BE2C (cell line): ENCODE results near the gene CLN6.
"Not testable (repeated sequence)": the region's sequence is repeated elsewhere in the genome, so short reads cannot be mapped to it uniquely, and the experiment has no call there.

Source experiments
- DNase-seq: peaks from one replicate; pipeline ENCODE4 v3.0.0-alpha.2; 2020
- H3K27me3 ChIP-seq: fragments of 250-450 bp; sonication (Bioruptor Pico); 2 replicates; pipeline ENCODE4 v1.5.1; 2020; ENCODE audit warnings: mild to moderate bottlenecking
- H3K36me3 ChIP-seq: fragments of 250-450 bp; sonication (Bioruptor Pico); 2 replicates; pipeline ENCODE4 v1.5.1; 2020; ENCODE audit warnings: mild to moderate bottlenecking
- H3K4me1 ChIP-seq: fragments of 250-450 bp; sonication (Bioruptor Pico); 2 replicates; pipeline ENCODE4 v1.5.1; 2020
- H3K4me3 ChIP-seq: 2 replicates; pipeline ENCODE4 v1.5.1; 2011; ENCODE audit warnings: low read depth, low read length
- H3K9me3 ChIP-seq: fragments of 250-450 bp; sonication (Bioruptor Pico); 2 replicates; pipeline ENCODE4 v1.5.1; 2020
- CTCF ChIP-seq: IDR thresholded peaks from 2 replicates; pipeline ENCODE4 v1.5.1; 2012; ENCODE audit warnings: mild to moderate bottlenecking, low read depth, low read length

CLN6 gene

GRCh38 chr15:68228143-68228970 is 1.2 kb downstream of the CLN6 start:
- H3K27me3 ChIP-seq: no peaks in the 10 kb centered on the region
- no peaks in the 10 kb centered on the region; the same call in 1 of the 2 replicates for H3K9me3 ChIP-seq
- H3K36me3 ChIP-seq: peaks cover 13% of the 10 kb centered on the region
- peaks cover 19% of the 10 kb centered on the region for H3K4me1 ChIP-seq
- TF ChIP-seq CTCF: no peak
- DNase-seq: no peak
- peak overlapping the region; percentile 81 for H3K4me3 ChIP-seq

- no peak for DNase-seq
- no peaks in the 10 kb centered on the region for H3K27me3 ChIP-seq
- no peaks in the 10 kb centered on the region; the same call in 1 of the 2 replicates for H3K9me3 ChIP-seq
- peaks cover 17% of the 10 kb centered on the region for H3K36me3 ChIP-seq
- peaks cover 19% of the 10 kb centered on the region for H3K4me1 ChIP-seq
- no peak for TF ChIP-seq CTCF
- H3K4me3 ChIP-seq: peak overlapping the region; percentile 81
Measured at GRCh38 chr15:68227643-68228142, 1.8 kb downstream of the CLN6 start.

GRCh38 chr15:68225442-68225841 is 4.1 kb downstream of the CLN6 start:
- not testable (repeated sequence) for H3K27me3 ChIP-seq, H3K4me1 ChIP-seq, H3K9me3 ChIP-seq, H3K4me3 ChIP-seq, DNase-seq
- peaks cover 21% of the 10 kb centered on the region for H3K36me3 ChIP-seq

- no peaks in the 10 kb centered on the region for H3K27me3 ChIP-seq
- H3K36me3 ChIP-seq: peaks cover 28% of the 10 kb centered on the region
- H3K4me3 ChIP-seq: no peak overlapping the region
- TF ChIP-seq CTCF: no peak
- H3K9me3 ChIP-seq: no peaks in the 10 kb centered on the region; the same call in 1 of the 2 replicates
- no peaks in the 10 kb centered on the region; the same call in 1 of the 2 replicates for H3K4me1 ChIP-seq
- DNase-seq: no peak
Measured at GRCh38 chr15:68224546-68225250, 4.8 kb downstream of the CLN6 start.

- Histone ChIP-seq H3K36me3 (peaks cover 34% of the 10 kb centered on the region), H3K4me3 (no peak overlapping the region), H3K9me3 (no peaks in the 10 kb centered on the region; the same call in 1 of the 2 replicates), H3K27me3 (no peaks in the 10 kb centered on the region), H3K4me1 (no peaks in the 10 kb centered on the region; the same call in 1 of the 2 replicates)
- no peak for TF ChIP-seq CTCF
- DNase-seq: no peak
Measured at GRCh38 chr15:68224108-68224507, 5.4 kb downstream of the CLN6 start.

GRCh38 chr15:68223171-68223570 is 6.4 kb downstream of the CLN6 start:
- no peak for TF ChIP-seq CTCF
- H3K4me1 ChIP-seq: no peaks in the 10 kb centered on the region; the same call in 1 of the 2 replicates
- H3K4me3 ChIP-seq: no peak overlapping the region
- H3K27me3 ChIP-seq: no peaks in the 10 kb centered on the region
- DNase-seq: no peak
- H3K36me3 ChIP-seq: peaks cover 44% of the 10 kb centered on the region
- no peaks in the 10 kb centered on the region; the same call in 1 of the 2 replicates for H3K9me3 ChIP-seq

- peaks cover 51% of the 10 kb centered on the region for H3K36me3 ChIP-seq
- H3K27me3 ChIP-seq, H3K9me3 ChIP-seq, H3K4me1 ChIP-seq, DNase-seq, H3K4me3 ChIP-seq: not testable (repeated sequence)
Measured at GRCh38 chr15:68222432-68222743, 7.1 kb downstream of the CLN6 start.

- DNase-seq, H3K9me3 ChIP-seq, H3K4me1 ChIP-seq, H3K4me3 ChIP-seq, H3K27me3 ChIP-seq: not testable (repeated sequence)
- H3K36me3 ChIP-seq: peaks cover 57% of the 10 kb centered on the region
Measured at GRCh38 chr15:68221530-68222431, 7.7 kb downstream of the CLN6 start.
